Measurements from ENCODE around the gene SETD5.
A peak's percentile ranks its signal among the peaks of the same experiment; 100 is the strongest.

SETD5 gene, protein sequence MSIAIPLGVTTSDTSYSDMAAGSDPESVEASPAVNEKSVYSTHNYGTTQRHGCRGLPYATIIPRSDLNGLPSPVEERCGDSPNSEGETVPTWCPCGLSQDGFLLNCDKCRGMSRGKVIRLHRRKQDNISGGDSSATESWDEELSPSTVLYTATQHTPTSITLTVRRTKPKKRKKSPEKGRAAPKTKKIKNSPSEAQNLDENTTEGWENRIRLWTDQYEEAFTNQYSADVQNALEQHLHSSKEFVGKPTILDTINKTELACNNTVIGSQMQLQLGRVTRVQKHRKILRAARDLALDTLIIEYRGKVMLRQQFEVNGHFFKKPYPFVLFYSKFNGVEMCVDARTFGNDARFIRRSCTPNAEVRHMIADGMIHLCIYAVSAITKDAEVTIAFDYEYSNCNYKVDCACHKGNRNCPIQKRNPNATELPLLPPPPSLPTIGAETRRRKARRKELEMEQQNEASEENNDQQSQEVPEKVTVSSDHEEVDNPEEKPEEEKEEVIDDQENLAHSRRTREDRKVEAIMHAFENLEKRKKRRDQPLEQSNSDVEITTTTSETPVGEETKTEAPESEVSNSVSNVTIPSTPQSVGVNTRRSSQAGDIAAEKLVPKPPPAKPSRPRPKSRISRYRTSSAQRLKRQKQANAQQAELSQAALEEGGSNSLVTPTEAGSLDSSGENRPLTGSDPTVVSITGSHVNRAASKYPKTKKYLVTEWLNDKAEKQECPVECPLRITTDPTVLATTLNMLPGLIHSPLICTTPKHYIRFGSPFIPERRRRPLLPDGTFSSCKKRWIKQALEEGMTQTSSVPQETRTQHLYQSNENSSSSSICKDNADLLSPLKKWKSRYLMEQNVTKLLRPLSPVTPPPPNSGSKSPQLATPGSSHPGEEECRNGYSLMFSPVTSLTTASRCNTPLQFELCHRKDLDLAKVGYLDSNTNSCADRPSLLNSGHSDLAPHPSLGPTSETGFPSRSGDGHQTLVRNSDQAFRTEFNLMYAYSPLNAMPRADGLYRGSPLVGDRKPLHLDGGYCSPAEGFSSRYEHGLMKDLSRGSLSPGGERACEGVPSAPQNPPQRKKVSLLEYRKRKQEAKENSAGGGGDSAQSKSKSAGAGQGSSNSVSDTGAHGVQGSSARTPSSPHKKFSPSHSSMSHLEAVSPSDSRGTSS (N-terminal part only)

DNA sequence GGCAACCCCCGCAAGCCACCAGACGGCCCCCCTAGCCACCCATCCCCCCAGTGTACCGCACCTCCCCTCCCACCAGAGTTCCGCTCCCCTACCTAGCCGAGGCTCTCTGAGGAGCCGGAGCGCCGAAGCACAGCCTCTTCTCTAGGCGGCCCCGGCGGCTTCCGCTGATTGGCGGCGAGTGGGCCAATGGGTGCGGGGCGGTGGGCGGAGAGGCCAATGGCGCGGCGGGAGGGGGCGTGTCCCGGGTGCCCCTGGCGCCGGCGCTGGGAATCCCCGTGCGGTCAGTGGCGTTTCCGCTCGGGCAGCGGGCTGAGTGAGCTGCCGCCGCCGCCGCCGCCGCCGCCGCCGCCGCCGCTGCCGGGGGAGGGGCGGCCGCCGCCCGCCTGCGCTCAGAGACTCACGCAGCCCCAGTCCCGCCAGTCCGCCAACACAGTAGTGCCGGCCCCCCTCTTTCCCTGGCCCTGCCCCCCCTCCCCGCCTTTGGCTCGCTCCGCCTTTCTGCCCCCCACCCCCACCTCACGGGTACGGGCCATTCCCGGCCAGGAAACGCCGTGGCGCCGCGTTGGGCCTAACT is at the start of gene SETD5:
SETD5 (plus strand) TSS at position 284 of the 574 bp plus-strand sequence. CDS start 31,324 bp downstream, outside the sequence.
- H3K36me3 Mint-ChIP-seq = peaks cover 16% of the 10 kb centered on the region
- peak within 1 kb of the TSS; percentile 99 for H3K4me3 Mint-ChIP-seq

DNA sequence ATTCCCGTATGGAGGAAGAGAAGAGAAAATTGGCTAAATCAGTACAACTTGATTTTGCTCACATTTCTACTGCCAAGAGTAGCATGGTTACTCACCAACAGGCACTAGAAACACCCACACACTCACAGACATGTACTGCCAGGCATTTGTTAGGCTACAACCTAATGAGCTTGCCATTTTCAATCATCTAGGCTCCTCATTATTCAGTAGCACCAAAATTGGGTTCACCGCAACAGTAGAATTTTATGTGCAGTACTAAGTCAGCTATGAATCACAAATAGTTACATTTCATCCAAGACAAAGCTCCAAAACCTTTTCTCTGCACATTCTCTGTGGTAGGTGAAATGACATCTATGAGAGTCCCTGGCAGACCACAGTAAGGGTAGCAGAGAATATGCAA is 49.5 kb upstream of the SETD5 start:
- Mint-ChIP-seq H3K27me3 (no peaks in the 10 kb centered on the region), H3K9me3 (ENCODE audit: low read depth) (no peaks in the 10 kb centered on the region), H3K27ac (no peak overlapping the region), H3K4me1 (ENCODE audit: low read depth) (no peaks in the 10 kb centered on the region), H3K36me3 (no peaks in the 10 kb centered on the region), H3K4me3 (no peak overlapping the region)

More for the DNA sequence above, at the start of gene SETD5:
- Mint-ChIP-seq H3K27me3 (no peaks in the 10 kb centered on the region), H3K4me1 (ENCODE audit: low read depth) (peaks cover 72% of the 10 kb centered on the region), H3K9me3 (ENCODE audit: low read depth) (no peaks in the 10 kb centered on the region), H3K27ac (peak within 1 kb of the TSS; percentile 99)

- H3K27ac Mint-ChIP-seq = no peak overlapping the region
- H3K4me1 Mint-ChIP-seq (ENCODE audit: low read depth) = no peaks in the 10 kb centered on the region
- no peaks in the 10 kb centered on the region for H3K36me3 Mint-ChIP-seq
Measured at GRCh38 chr3:9349321-9350117, 47.9 kb upstream of the SETD5 start.

DNA sequence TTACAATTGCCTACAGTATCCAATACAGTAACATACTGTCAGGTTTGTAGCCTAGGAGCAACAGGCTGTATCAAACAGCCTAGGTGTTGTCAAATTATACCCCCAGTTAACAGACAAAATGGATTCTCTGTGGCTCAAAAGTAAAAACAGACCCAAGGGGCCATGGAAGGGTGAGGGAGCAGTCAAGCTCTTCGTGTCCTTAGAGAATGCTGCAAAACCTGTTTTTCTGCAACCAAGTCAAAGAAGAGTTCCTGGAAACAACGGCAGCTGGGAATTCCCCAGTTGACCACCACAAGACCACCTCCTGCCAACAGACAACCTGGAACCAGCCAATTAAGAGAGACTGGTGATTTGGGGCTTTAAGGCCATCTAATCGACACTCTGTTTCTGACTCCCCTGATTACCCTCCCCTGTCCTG is 45.7 kb upstream of the SETD5 start:
- Mint-ChIP-seq H3K9me3 (ENCODE audit: low read depth) (no peaks in the 10 kb centered on the region), H3K4me3 (no peak overlapping the region), H3K36me3 (no peaks in the 10 kb centered on the region), H3K27ac (no peak overlapping the region), H3K4me1 (ENCODE audit: low read depth) (peaks cover 5% of the 10 kb centered on the region), H3K27me3 (no peaks in the 10 kb centered on the region)

More at GRCh38 chr3:9349321-9350117, 47.9 kb upstream of the SETD5 start:
- H3K9me3 Mint-ChIP-seq (ENCODE audit: low read depth) = no peaks in the 10 kb centered on the region
- H3K4me3 Mint-ChIP-seq = no peak overlapping the region
- no peaks in the 10 kb centered on the region for H3K27me3 Mint-ChIP-seq

- Mint-ChIP-seq H3K4me1 (ENCODE audit: low read depth) (peaks cover 5% of the 10 kb centered on the region), H3K27me3 (no peaks in the 10 kb centered on the region), H3K4me3 (no peak overlapping the region), H3K36me3 (no peaks in the 10 kb centered on the region), H3K9me3 (ENCODE audit: low read depth) (no peaks in the 10 kb centered on the region), H3K27ac (no peak overlapping the region)
Measured at GRCh38 chr3:9352917-9353752, 44.3 kb upstream of the SETD5 start.

- H3K4me3 Mint-ChIP-seq = peak overlapping the region; percentile 98
- peak overlapping the region; percentile 28 for H3K27ac Mint-ChIP-seq
- peaks cover 2% of the 10 kb centered on the region for H3K36me3 Mint-ChIP-seq
- H3K4me1 Mint-ChIP-seq (ENCODE audit: low read depth) = peaks cover 26% of the 10 kb centered on the region
- H3K27me3 Mint-ChIP-seq = no peaks in the 10 kb centered on the region
- no peaks in the 10 kb centered on the region for H3K9me3 Mint-ChIP-seq (ENCODE audit: low read depth)
Measured at GRCh38 chr3:9361691-9362388, 35.6 kb upstream of the SETD5 start.

DNA sequence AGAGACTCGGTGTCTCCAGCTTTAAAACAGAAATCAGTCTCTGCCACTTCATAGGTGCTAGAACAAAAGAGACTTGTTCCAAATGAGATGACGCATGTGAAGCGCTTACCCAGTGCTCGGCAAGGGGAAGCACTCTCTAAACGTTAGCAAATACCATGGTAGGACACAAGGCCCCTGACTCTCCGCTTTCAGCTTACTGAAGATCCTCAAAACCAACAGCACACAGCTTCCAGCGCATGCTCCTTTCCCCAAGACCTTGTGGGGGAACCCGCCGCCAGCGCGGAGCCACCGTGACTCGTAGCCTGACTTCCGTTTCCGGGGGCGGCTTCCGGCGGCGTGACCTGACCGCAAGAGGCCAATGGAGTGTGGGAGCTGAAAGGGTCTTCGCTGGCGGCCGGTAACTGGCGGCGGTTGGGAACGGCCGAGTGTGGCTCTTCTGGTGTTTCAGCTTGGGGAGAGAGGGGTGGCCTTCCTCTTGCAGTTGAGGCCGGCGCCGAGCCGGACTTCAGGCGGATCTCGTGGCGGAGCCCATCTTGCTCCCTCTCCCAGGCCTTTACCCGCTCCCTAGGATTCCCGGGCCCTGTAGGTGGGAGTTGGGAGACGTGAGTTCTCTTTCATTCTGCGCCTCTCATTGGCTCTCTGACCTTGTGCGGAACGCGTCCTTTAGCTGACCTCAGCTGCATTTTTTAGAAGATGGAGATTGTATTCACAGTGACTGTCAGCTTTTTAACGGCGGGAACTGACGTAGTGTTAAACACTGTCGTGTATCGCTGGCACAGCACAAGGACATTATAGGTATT is 34.5 kb upstream of the SETD5 start, which contains the start of gene THUMPD3:
THUMPD3 (plus strand) TSS at position 324 of the 800 bp plus-strand sequence. CDS start 2,015 bp downstream, outside the sequence.
- H3K4me3 Mint-ChIP-seq = peak within 1 kb of the TSS; percentile 98
- H3K27me3 Mint-ChIP-seq = no peaks in the 10 kb centered on the region
- peak within 1 kb of the TSS; percentile 100 for H3K27ac Mint-ChIP-seq
- H3K36me3 Mint-ChIP-seq = peaks cover 2% of the 10 kb centered on the region
- H3K9me3 Mint-ChIP-seq (ENCODE audit: low read depth) = no peaks in the 10 kb centered on the region
- peaks cover 26% of the 10 kb centered on the region for H3K4me1 Mint-ChIP-seq (ENCODE audit: low read depth)

DNA sequence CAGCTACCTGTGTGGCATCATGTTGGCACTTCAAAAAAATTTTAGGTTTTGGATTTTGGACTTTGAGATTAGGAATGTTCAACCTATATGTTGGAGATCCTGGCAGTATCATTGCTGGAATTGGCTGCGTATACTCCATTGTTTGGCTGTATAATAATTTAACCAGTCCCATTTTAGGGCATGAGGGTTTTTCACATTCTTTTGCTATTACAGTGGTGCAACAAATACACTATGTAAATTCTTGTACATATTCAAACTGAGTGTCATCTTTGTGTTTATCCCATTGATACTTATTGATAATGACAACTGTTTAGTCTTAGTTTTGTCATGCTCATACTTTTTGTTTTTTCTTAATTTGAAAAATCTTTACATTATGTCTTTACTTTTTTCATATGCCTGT is 27.9 kb upstream of the SETD5 start:
- no peaks in the 10 kb centered on the region for H3K27me3 Mint-ChIP-seq
- peaks cover 13% of the 10 kb centered on the region for H3K36me3 Mint-ChIP-seq
- no peak overlapping the region for H3K27ac Mint-ChIP-seq
- H3K9me3 Mint-ChIP-seq (ENCODE audit: low read depth) = no peaks in the 10 kb centered on the region
- H3K4me3 Mint-ChIP-seq = no peak overlapping the region
- H3K4me1 Mint-ChIP-seq (ENCODE audit: low read depth) = peaks cover 52% of the 10 kb centered on the region

GRCh38 chr3:9373465-9373864 is 23.9 kb upstream of the SETD5 start:
- Mint-ChIP-seq H3K27me3 (no peaks in the 10 kb centered on the region), H3K9me3 (ENCODE audit: low read depth) (no peaks in the 10 kb centered on the region), H3K36me3 (peaks cover 28% of the 10 kb centered on the region), H3K4me1 (ENCODE audit: low read depth) (peaks cover 62% of the 10 kb centered on the region), H3K4me3 (peak overlapping the region; percentile 30), H3K27ac (peak overlapping the region; percentile 28)

GRCh38 chr3:9377981-9378380 is 19.4 kb upstream of the SETD5 start:
- Mint-ChIP-seq H3K27ac (no peak overlapping the region), H3K27me3 (no peaks in the 10 kb centered on the region), H3K36me3 (peaks cover 27% of the 10 kb centered on the region), H3K4me1 (ENCODE audit: low read depth) (peaks cover 43% of the 10 kb centered on the region), H3K9me3 (ENCODE audit: low read depth) (no peaks in the 10 kb centered on the region), H3K4me3 (no peak overlapping the region)

GRCh38 chr3:9379327-9379726 is 18.1 kb upstream of the SETD5 start:
- H3K36me3 Mint-ChIP-seq = peaks cover 28% of the 10 kb centered on the region
- no peaks in the 10 kb centered on the region for H3K27me3 Mint-ChIP-seq
- no peak overlapping the region for H3K4me3 Mint-ChIP-seq
- H3K27ac Mint-ChIP-seq = no peak overlapping the region
- H3K4me1 Mint-ChIP-seq (ENCODE audit: low read depth) = peaks cover 32% of the 10 kb centered on the region
- no peaks in the 10 kb centered on the region for H3K9me3 Mint-ChIP-seq (ENCODE audit: low read depth)

DNA sequence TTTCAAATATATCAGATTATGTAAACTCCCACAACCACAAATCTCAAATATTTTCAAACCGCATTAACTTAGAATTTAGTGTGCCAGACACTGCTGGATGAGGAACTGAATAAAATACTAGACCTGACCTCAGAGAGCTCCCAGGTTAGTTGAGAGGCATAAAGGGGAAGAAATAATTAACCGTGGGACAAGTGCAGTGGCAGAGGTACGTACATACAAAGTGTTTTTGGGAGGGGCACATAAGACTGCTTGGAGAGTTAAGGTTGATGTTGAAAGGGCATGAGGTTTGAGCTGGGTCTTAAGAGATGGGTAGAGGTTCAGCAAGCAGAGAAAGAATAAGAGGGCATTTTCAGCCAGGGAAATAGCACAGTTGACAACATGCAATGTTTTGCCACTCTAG is 17.4 kb upstream of the SETD5 start:
- peak overlapping the region; percentile 2 for H3K27ac Mint-ChIP-seq
- H3K4me3 Mint-ChIP-seq = no peak overlapping the region
- no peaks in the 10 kb centered on the region for H3K9me3 Mint-ChIP-seq (ENCODE audit: low read depth)
- peaks cover 30% of the 10 kb centered on the region for H3K4me1 Mint-ChIP-seq (ENCODE audit: low read depth)
- no peaks in the 10 kb centered on the region for H3K27me3 Mint-ChIP-seq
- peaks cover 29% of the 10 kb centered on the region for H3K36me3 Mint-ChIP-seq
